ENCODE results near the gene AURKB. TPM values are rescaled to one million over a fixed set of nuclear protein-coding genes. Genes with fewer than 3 reads are reported as not detected.

AURKB gene
- total and polyA plus RNA-seq, 10 of the 15 experiments (the other 5 are each of a cell fraction or from before 2014, with no cell fraction given): 52.7 to 209 (median 128) TPM

DNA sequence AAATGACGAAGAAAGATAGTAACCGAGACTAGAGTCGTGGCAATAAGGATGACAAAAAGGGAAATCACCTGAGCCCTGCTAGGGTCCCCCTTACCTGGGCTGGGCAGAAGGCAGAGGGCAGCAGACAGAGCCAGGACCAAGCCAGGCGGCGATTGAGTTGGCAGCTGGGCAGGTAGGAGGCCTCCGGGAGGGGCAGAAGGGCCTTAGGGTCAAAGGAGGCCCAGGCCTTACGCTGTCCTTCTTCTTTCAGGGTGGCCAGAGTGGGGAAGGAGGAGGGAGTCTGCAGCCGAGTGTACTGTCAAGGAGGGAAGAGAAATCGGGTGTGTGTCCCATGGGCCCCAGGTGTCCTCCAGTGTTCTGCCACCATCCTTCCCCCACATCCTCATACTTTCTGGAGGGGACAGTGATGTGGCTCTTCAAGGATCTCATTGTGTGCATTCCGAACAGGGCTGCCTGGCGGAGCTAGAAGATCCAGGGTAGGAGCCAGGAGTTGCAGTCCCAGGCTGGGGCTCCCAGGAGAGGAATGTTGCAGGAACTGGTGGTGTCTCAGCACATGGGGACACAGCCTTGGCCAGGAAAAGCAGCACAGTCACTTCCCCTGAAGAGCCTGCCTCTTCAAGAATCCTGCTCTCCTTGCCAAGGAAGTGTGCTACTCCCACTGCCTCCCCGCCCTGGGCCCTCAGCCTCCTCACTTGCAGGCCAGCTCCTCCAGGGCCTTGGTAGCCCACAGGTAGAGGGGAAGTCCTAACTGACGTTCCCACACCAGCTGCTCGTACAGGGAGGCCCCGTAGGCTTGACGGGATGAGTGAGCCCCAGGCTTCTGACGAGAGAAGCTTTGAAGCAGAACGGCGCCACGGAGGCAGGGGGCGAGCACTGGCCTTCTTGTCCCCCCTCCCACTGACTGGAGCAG, 24.2 kb upstream of the AURKB start:
- Histone ChIP-seq H3K4me2 (ENCODE audit: control insufficient read depth, insufficient read depth) (no peak overlapping the region), H3K36me3 (ENCODE audit: control insufficient read depth in 2 of 2, insufficient read depth in 2 of 2, low read length in 1 of 2) (peaks cover 35 to 52% of the 10 kb centered on the region in 2 experiments), H3K27ac (ENCODE audit: control insufficient read depth, insufficient read depth) (no peak overlapping the region), H3K27me3 (replicated peaks in 1 of 2; ENCODE audit: control insufficient read depth in 2 of 2, insufficient read depth in 2 of 2, low read length in 1 of 2) (no peaks in the 10 kb centered on the region), H3K9me3 (replicated peaks; ENCODE audit: control insufficient read depth, insufficient read depth, low read length) (no peaks in the 10 kb centered on the region), H3K79me2 (ENCODE audit: control insufficient read depth, insufficient read depth, low read length) (no peaks in the 10 kb centered on the region), H3K4me3 (no peak overlapping the region), H3K9ac (ENCODE audit: control insufficient read depth, insufficient read depth, low read length) (no peak overlapping the region), H4K20me1 (ENCODE audit: control insufficient read depth, insufficient read depth) (0 out of 2 replicates have a peak, but pooled peaks cover 2% of the 10 kb centered on the region), H3K4me1 (ENCODE audit: control insufficient read depth, insufficient read depth, low read length) (no peaks in the 10 kb centered on the region), H2AFZ (ENCODE audit: control insufficient read depth, low read depth, low read length) (no peak overlapping the region)
- WGBS (ENCODE audit: insufficient coverage, insufficient replicate concordance, low lambda C conversion rate, missing lambda C conversion rate): 88% methylated on average over 21 of the region's 21 CpGs
- no peak for ATAC-seq
- no TSS peak for BruUV-seq (replicated peaks)
- intact Hi-C loops (cut with micrococcal nuclease; ENCODE audit: unreplicated experiment) (no loop called here), in situ Hi-C loops (cut with MboI) (no loop called here)
- FAIRE-seq: no peak
- RAD21 ChIA-PET (ENCODE audit: unreplicated experiment): no interaction called here
- CTCF ChIA-PET: interaction anchor here (0.5 to 1.5 kb wide), 3 partner anchors 11 to 1105 kb away, joined by 3 to 6 read pairs (median 3); no protein-coding TSS in a partner anchor
- POLR2A ChIA-PET: interaction anchor here (0.6 to 1.0 kb wide), 2 partner anchors 13 to 72 kb away, joined by 3 read pairs; partner anchors contain the start of gene CTC1
- no peak for TF ChIP-seq SMC3 (IDR thresholded peaks at IDR 0.05; ENCODE audit: borderline replicate concordance, low read length)
- DNase-seq (ENCODE audit: low read depth, low spot score): no peak
- SMC1A ChIA-PET (ENCODE audit: uncharacterized antibody, unreplicated experiment): interaction anchor here (1.6 kb wide), 1 partner anchor 12 kb away, joined by 7 read pairs; no protein-coding TSS in a partner anchor

DNA sequence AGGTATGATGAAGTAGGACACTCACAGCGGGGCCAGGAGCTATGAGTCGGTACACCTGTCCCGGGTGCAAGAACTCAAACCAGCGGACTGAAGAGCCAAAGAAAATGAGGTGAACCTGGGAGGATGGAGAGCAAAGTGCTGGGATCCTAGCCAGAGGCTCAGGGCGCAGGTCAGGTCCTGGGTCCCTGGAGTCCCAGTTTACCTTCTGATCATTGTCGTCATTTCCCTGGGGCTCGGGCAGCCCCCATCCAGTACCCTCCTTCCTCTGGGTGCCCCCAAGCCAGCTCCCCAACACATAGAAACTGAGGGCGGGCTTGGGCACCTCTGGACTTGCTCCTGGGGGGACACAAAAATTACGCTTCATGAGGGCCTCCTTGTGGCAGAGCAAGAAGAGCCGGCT, 21.3 kb upstream of the AURKB start:
- H2AFZ ChIP-seq (ENCODE audit: control insufficient read depth, low read depth, low read length): no peak overlapping the region
- RAD21 ChIA-PET (ENCODE audit: unreplicated experiment): no interaction called here
- intact Hi-C loops (cut with micrococcal nuclease; ENCODE audit: unreplicated experiment) (no loop called here), in situ Hi-C loops (cut with MboI) (no loop called here)
- no TSS peak for BruUV-seq (replicated peaks)
- peaks cover 45 to 61% of the 10 kb centered on the region in 2 experiments for H3K36me3 ChIP-seq (ENCODE audit: control insufficient read depth in 2 of 2, insufficient read depth in 2 of 2, low read length in 1 of 2)
- FAIRE-seq (no peak), ATAC-seq (no peak), DNase-seq (ENCODE audit: low read depth, low spot score) (no peak)
- POLR2A ChIA-PET: no interaction called here
- no peak overlapping the region for H3K4me3 ChIP-seq
- H3K79me2 ChIP-seq (ENCODE audit: control insufficient read depth, insufficient read depth, low read length): no peaks in the 10 kb centered on the region
- H4K20me1 ChIP-seq (ENCODE audit: control insufficient read depth, insufficient read depth): no peaks in the 10 kb centered on the region; the same call in 1 of the 2 replicates
- peaks cover 5% of the 10 kb centered on the region for H3K4me1 ChIP-seq (ENCODE audit: control insufficient read depth, insufficient read depth, low read length)
- H3K4me2 ChIP-seq (ENCODE audit: control insufficient read depth, insufficient read depth): no peak overlapping the region
- no peaks in the 10 kb centered on the region for H3K27me3 ChIP-seq (replicated peaks in 1 of 2; ENCODE audit: control insufficient read depth in 2 of 2, insufficient read depth in 2 of 2, low read length in 1 of 2)
- H3K9ac ChIP-seq (ENCODE audit: control insufficient read depth, insufficient read depth, low read length): no peak overlapping the region
- no peak overlapping the region for H3K27ac ChIP-seq (ENCODE audit: control insufficient read depth, insufficient read depth)
- SMC1A ChIA-PET (ENCODE audit: uncharacterized antibody, unreplicated experiment): interaction anchor here (0.5 to 0.9 kb wide), 2 partner anchors 15 to 64 kb away, joined by 3 to 4 read pairs; partner anchors contain the start of gene SLC25A35
- H3K9me3 ChIP-seq (replicated peaks; ENCODE audit: control insufficient read depth, insufficient read depth, low read length): no peaks in the 10 kb centered on the region
- WGBS (ENCODE audit: insufficient coverage, insufficient replicate concordance, low lambda C conversion rate, missing lambda C conversion rate): 98% methylated on average over 10 of the region's 10 CpGs
- CTCF ChIA-PET: no interaction called here
- TF ChIP-seq JUNB (IDR thresholded peaks at IDR 0.05): no peak
- TF ChIP-seq, protein P1, sequence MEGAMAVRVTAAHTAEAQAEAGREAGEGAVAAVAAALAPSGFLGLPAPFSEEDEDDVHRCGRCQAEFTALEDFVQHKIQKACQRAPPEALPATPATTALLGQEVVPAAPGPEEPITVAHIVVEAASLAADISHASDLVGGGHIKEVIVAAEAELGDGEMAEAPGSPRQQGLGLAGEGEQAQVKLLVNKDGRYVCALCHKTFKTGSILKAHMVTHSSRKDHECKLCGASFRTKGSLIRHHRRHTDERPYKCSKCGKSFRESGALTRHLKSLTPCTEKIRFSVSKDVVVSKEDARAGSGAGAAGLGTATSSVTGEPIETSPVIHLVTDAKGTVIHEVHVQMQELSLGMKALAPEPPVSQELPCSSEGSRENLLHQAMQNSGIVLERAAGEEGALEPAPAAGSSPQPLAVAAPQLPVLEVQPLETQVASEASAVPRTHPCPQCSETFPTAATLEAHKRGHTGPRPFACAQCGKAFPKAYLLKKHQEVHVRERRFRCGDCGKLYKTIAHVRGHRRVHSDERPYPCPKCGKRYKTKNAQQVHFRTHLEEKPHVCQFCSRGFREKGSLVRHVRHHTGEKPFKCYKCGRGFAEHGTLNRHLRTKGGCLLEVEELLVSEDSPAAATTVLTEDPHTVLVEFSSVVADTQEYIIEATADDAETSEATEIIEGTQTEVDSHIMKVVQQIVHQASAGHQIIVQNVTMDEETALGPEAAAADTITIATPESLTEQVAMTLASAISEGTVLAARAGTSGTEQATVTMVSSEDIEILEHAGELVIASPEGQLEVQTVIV (IDR thresholded peaks at IDR 0.05; ENCODE audit: borderline replicate concordance, partially characterized antibody): no peak
- TF ChIP-seq, protein P2, sequence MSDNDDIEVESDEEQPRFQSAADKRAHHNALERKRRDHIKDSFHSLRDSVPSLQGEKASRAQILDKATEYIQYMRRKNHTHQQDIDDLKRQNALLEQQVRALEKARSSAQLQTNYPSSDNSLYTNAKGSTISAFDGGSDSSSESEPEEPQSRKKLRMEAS (IDR thresholded peaks at IDR 0.05; ENCODE audit: low read depth, low read length): no peak
- TF ChIP-seq KDM1A (IDR thresholded peaks at IDR 0.05; ENCODE audit: borderline replicate concordance): no peak
- no peak for TF ChIP-seq NR2F1 (conservative IDR thresholded peaks at IDR 0.05)
- no peak for TF ChIP-seq CBX5 (IDR thresholded peaks at IDR 0.05; ENCODE audit: low read depth)
- TF ChIP-seq, protein P3, sequence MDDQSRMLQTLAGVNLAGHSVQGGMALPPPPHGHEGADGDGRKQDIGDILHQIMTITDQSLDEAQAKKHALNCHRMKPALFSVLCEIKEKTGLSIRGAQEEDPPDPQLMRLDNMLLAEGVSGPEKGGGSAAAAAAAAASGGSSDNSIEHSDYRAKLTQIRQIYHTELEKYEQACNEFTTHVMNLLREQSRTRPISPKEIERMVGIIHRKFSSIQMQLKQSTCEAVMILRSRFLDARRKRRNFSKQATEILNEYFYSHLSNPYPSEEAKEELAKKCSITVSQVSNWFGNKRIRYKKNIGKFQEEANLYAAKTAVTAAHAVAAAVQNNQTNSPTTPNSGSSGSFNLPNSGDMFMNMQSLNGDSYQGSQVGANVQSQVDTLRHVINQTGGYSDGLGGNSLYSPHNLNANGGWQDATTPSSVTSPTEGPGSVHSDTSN (IDR thresholded peaks at IDR 0.05; ENCODE audit: insufficient replicate concordance, low read depth, low read length): no peak
- no peak for TF ChIP-seq LARP7 (IDR thresholded peaks at IDR 0.05)
- no peak for TF ChIP-seq ZNF24 (IDR thresholded peaks at IDR 0.05)
- TF ChIP-seq, protein P4, sequence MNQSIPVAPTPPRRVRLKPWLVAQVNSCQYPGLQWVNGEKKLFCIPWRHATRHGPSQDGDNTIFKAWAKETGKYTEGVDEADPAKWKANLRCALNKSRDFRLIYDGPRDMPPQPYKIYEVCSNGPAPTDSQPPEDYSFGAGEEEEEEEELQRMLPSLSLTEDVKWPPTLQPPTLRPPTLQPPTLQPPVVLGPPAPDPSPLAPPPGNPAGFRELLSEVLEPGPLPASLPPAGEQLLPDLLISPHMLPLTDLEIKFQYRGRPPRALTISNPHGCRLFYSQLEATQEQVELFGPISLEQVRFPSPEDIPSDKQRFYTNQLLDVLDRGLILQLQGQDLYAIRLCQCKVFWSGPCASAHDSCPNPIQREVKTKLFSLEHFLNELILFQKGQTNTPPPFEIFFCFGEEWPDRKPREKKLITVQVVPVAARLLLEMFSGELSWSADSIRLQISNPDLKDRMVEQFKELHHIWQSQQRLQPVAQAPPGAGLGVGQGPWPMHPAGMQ (IDR thresholded peaks at IDR 0.05; ENCODE audit: borderline replicate concordance): no peak

Measured in GM12878 (cell line).